IMR-90 (cell line): Measurements from ENCODE around the gene PRSS1. TPM values are rescaled to one million over a fixed set of nuclear protein-coding genes. Genes with fewer than 3 reads are reported as not detected.

ENCODE experiments used
- ATAC-seq: fragments of 200-7000 bp; cut with Tn5 transposase; 2 replicates; pipeline ENCODE4 v1.9.1; 2020; ENCODE audit warnings: low read depth, mild to moderate bottlenecking, moderate library complexity
- BruUV-seq: library from RNA; stranded (reverse); fragments of 400-500 nt; replicated peaks from 2 replicates; lab custom pipeline; 2021; lab: Mats Ljungman, UMichigan
- CTCF ChIA-PET: fragments of 300-600 bp; formaldehyde crosslinking; extraction: SDS; loops from one replicate; lab custom pipeline; 2021; ENCODE audit warnings: antibody characterized with exemption; lab: Yijun Ruan, JAX
- POLR2A ChIA-PET: fragments of 300-600 bp; sonication (Branson Sonifier 250); formaldehyde crosslinking; loops from one replicate; lab custom pipeline; 2022; ENCODE audit warnings: antibody characterized with exemption; ENCODE audit not compliant: unreplicated experiment; lab: Charles Lee
- DNase-seq: peaks from one replicate; pipeline ENCODE4 v3.0.0; 2013
- H2AFZ ChIP-seq: replicated peaks from 2 replicates; pipeline ENCODE3; 2013; ENCODE audit warnings: low read length, mild to moderate bottlenecking; ENCODE audit not compliant: poor library complexity
- H2AK5ac ChIP-seq: 2 replicates; pipeline ENCODE4 v1.6.1; 2013; ENCODE audit warnings: low read depth, low read length, inconsistent platforms
- H2AK9ac ChIP-seq: replicated peaks from 2 replicates; pipeline ENCODE3; 2013; ENCODE audit warnings: mild to moderate bottlenecking, low read depth, low read length, moderate library complexity; ENCODE audit not compliant: poor library complexity
- H2BK120ac ChIP-seq: 2 replicates; pipeline ENCODE4 v1.6.1; 2013; ENCODE audit warnings: low read depth, low read length, inconsistent platforms
- H2BK15ac ChIP-seq: 3 replicates; pipeline ENCODE4 v1.6.1; 2013; ENCODE audit warnings: low read depth, low read length, inconsistent platforms
- H2BK20ac ChIP-seq: 2 replicates; pipeline ENCODE4 v1.6.1; 2013; ENCODE audit warnings: low read depth, mild to moderate bottlenecking, inconsistent platforms, low read length, moderate library complexity
- H2BK5ac ChIP-seq: 2 replicates; pipeline ENCODE4 v1.6.1; 2013; ENCODE audit warnings: mild to moderate bottlenecking, low read depth, low read length, inconsistent platforms; ENCODE audit not compliant: poor library complexity, severe bottlenecking
- H3K14ac ChIP-seq: replicated peaks from 2 replicates; pipeline ENCODE4 v1.6.1; 2013; ENCODE audit warnings: low read depth, low read length, inconsistent platforms
- H3K18ac ChIP-seq: 2 replicates; pipeline ENCODE4 v1.6.1; 2013; ENCODE audit warnings: low read depth, low read length, control low read depth
- H3K23ac ChIP-seq: 2 replicates; pipeline ENCODE4 v1.6.1; 2013; ENCODE audit warnings: low read depth, low read length, inconsistent platforms
- H3K27ac ChIP-seq: 2 replicates; pipeline ENCODE4 v1.5.1; 2013; ENCODE audit warnings: mild to moderate bottlenecking, control low read depth, low read length; ENCODE audit not compliant: insufficient read depth
- H3K27me3 ChIP-seq: 2 replicates; pipeline ENCODE4 v1.6.1; 2013; ENCODE audit warnings: low read length; ENCODE audit not compliant: control insufficient read depth, insufficient read depth
- H3K36me3 ChIP-seq: 2 replicates; pipeline ENCODE4 v1.6.1; 2013; ENCODE audit warnings: low read length, mixed read lengths; ENCODE audit not compliant: control insufficient read depth, insufficient read depth
- H3K4ac ChIP-seq: 2 replicates; pipeline ENCODE4 v1.6.1; 2013; ENCODE audit warnings: low read depth, low read length, inconsistent platforms
- H3K4me1 ChIP-seq: 2 replicates; pipeline ENCODE4 v1.6.1; 2013; ENCODE audit warnings: low read length, mixed read lengths; ENCODE audit not compliant: control insufficient read depth, insufficient read depth
- H3K4me2 ChIP-seq: 2 replicates; pipeline ENCODE4 v1.6.1; 2013; ENCODE audit warnings: low read depth, mild to moderate bottlenecking, control low read depth, low read length, moderate library complexity
- H3K4me3 ChIP-seq: 2 replicates; pipeline ENCODE4 v1.5.1; 2013; ENCODE audit warnings: low read depth, mild to moderate bottlenecking, control low read depth, low read length, moderate library complexity; ENCODE audit not compliant: insufficient read depth
- H3K56ac ChIP-seq: 2 replicates; pipeline ENCODE4 v1.6.1; 2013; ENCODE audit warnings: low read length, inconsistent platforms; ENCODE audit not compliant: insufficient read depth; ENCODE audit errors: extremely low read depth
- H3K79me1 ChIP-seq, 2 experiments: 2 replicates each; pipeline ENCODE4 v1.6.1; 2013; ENCODE audit warnings: low read length in 2 of 2, inconsistent platforms in 1 of 2, low read depth in 1 of 2
- H3K9ac ChIP-seq: 2 replicates; pipeline ENCODE4 v1.6.1; 2013; ENCODE audit warnings: low read depth, low read length, control low read depth
- H3K9me1 ChIP-seq: 2 replicates; pipeline ENCODE4 v1.6.1; 2013; ENCODE audit warnings: low read length, inconsistent platforms; ENCODE audit not compliant: insufficient read depth
- H3K9me3 ChIP-seq: 2 replicates; pipeline ENCODE4 v1.6.1; 2013; ENCODE audit warnings: low read length; ENCODE audit not compliant: control insufficient read depth, insufficient read depth
- H4K20me1 ChIP-seq: 2 replicates; pipeline ENCODE4 v1.6.1; 2013; ENCODE audit warnings: low read length, inconsistent platforms; ENCODE audit not compliant: insufficient read depth
- H4K5ac ChIP-seq: 2 replicates; pipeline ENCODE4 v1.6.1; 2013; ENCODE audit warnings: mild to moderate bottlenecking, low read depth, low read length, control low read depth
- H4K8ac ChIP-seq, 2 experiments: 2 replicates each; pipeline ENCODE4 v1.6.1; 2013; ENCODE audit warnings: low read depth in 2 of 2, low read length in 2 of 2, control low read depth in 1 of 2, inconsistent platforms in 1 of 2
- H4K91ac ChIP-seq: 2 replicates; pipeline ENCODE4 v1.6.1; 2013; ENCODE audit warnings: low read depth, low read length, inconsistent platforms; ENCODE audit not compliant: insufficient read depth
- BHLHE40 ChIP-seq: fragments of 150-350 bp; IDR thresholded peaks from 2 replicates; pipeline ENCODE4 v1.6.1; 2016; ENCODE audit warnings: mild to moderate bottlenecking, low read depth, low read length
- CEBPB ChIP-seq: IDR thresholded peaks from 2 replicates; pipeline ENCODE4 v1.6.1; 2012; ENCODE audit warnings: low read depth, low read length, improper control_type of control experiment
- CTCF ChIP-seq: conservative IDR thresholded peaks from 2 replicates; pipeline ENCODE4 v1.5.1; 2012; ENCODE audit warnings: mild to moderate bottlenecking, low read depth, low read length, improper control_type of control experiment
- ELK1 ChIP-seq: fragments of 150-350 bp; IDR thresholded peaks from 2 replicates; pipeline ENCODE4 v1.6.1; 2016; ENCODE audit warnings: low read depth, mild to moderate bottlenecking, low read length, moderate library complexity, borderline replicate concordance
- FOS ChIP-seq: fragments of 150-350 bp; IDR thresholded peaks from 2 replicates; pipeline ENCODE4 v1.6.1; 2016; ENCODE audit warnings: low read depth, low read length
- MAFK ChIP-seq: IDR thresholded peaks from 2 replicates; pipeline ENCODE4 v1.6.1; 2012; ENCODE audit warnings: low read depth, low read length, improper control_type of control experiment
- MAZ ChIP-seq: IDR thresholded peaks from 2 replicates; pipeline ENCODE4 v1.6.1; 2012; ENCODE audit warnings: low read depth, mild to moderate bottlenecking, low read length, improper control_type of control experiment, moderate library complexity, borderline replicate concordance
- MXI1 ChIP-seq: IDR thresholded peaks from 2 replicates; pipeline ENCODE4 v1.6.1; 2012; ENCODE audit warnings: low read depth, mild to moderate bottlenecking, low read length, moderate library complexity, borderline replicate concordance
- NFE2L2 ChIP-seq: fragments of 150-350 bp; IDR thresholded peaks from 2 replicates; pipeline ENCODE4 v1.6.1; 2016; ENCODE audit warnings: low read depth, mild to moderate bottlenecking, low read length
- POLR2A ChIP-seq: IDR thresholded peaks from 2 replicates; pipeline ENCODE4 v1.6.1; 2012; ENCODE audit warnings: mild to moderate bottlenecking, low read depth, low read length
- RAD21 ChIP-seq: IDR thresholded peaks from 2 replicates; pipeline ENCODE4 v1.6.1; 2012; ENCODE audit warnings: low read length, improper control_type of control experiment
- RCOR1 ChIP-seq: IDR thresholded peaks from 2 replicates; pipeline ENCODE4 v1.6.1; 2012; ENCODE audit warnings: mild to moderate bottlenecking, low read length, improper control_type of control experiment; ENCODE audit not compliant: insufficient replicate concordance
- RFX5 ChIP-seq: IDR thresholded peaks from 2 replicates; pipeline ENCODE4 v1.8.0; 2012; ENCODE audit warnings: low read depth, mild to moderate bottlenecking, low read length, moderate library complexity
- SMC3 ChIP-seq: fragments of 150-350 bp; IDR thresholded peaks from 2 replicates; pipeline ENCODE4 v1.6.1; 2016; ENCODE audit warnings: low read depth, mild to moderate bottlenecking, antibody characterized with exemption, low read length, moderate library complexity
- WGBS, 2 experiments: methylation state at CpG; one replicate each; pipeline versions ENCODE4 v1.1.5 to v1.1.7; 2013; ENCODE audit warnings: missing lambda C conversion rate in 2 of 2; ENCODE audit not compliant: insufficient read length in 1 of 2; ENCODE audit errors: extremely low coverage in 2 of 2; 5-methylcytosine and 5-hydroxymethylcytosine counted together
- dilution Hi-C: fragments of 300-500 bp; cut with HindIII; formaldehyde crosslinking; loops from one replicate; pipeline ENCODE4 v1.14.3; 2018; ENCODE audit warnings: low sequenced_read_pairs; ENCODE audit not compliant: unreplicated experiment
- in situ Hi-C: fragments of 300-500 bp; cut with MboI; formaldehyde crosslinking; loops from 3 replicates; pipeline ENCODE4 v1.14.3; 2019; ENCODE audit warnings: low sequenced_read_pairs, inconsistent platforms, mixed read lengths
- intact Hi-C: fragments of 100-400 bp; cut with micrococcal nuclease; formaldehyde crosslinking; loops from 2 replicates; pipeline ENCODE4 v1.10.0; 2022
- polyA plus RNA-seq, 3 experiments: library from polyadenylated mRNA; depleted of rRNA; stranded (reverse); fragments of >200 nt; gene quantifications; 2 replicates each; pipeline ENCODE4 v1.2.3, GENCODE V29; 2012; ENCODE audit warnings: low replicate concordance in 1 of 3
- total RNA-seq: library from RNA; depleted of rRNA; stranded (reverse); fragments of >200 nt; gene quantifications from 2 replicates; pipeline ENCODE4 v1.2.3, GENCODE V29; 2012
- TF ChIP-seq, protein P1 (sequence below): fragments of 150-350 bp; IDR thresholded peaks from 2 replicates; pipeline ENCODE4 v1.6.1; 2017; ENCODE audit warnings: mild to moderate bottlenecking, antibody characterized with exemption, low read length, low read depth

The PRSS1 gene
- total and polyA plus RNA-seq, 2 of the 4 experiments (the other 2 are of a cell fraction), result not detected

- dilution Hi-C loops, result loop anchor here (25.0 kb wide), 1 partner anchor 275 kb away; no protein-coding TSS in a partner anchor
- Histone ChIP-seq H3K9me3 (no peaks in the 10 kb centered on the region), H2BK120ac (no peak overlapping the region), H4K91ac (no peak overlapping the region), H3K36me3 (no peaks in the 10 kb centered on the region), H4K8ac (no peak overlapping the region), H3K4ac (no peak overlapping the region), H3K14ac (no peak overlapping the region), H3K27ac (no peak overlapping the region), H3K9me1 (no peaks in the 10 kb centered on the region), H2BK15ac (no peak overlapping the region), H4K20me1 (no peaks in the 10 kb centered on the region), H2BK5ac (no peak overlapping the region), H3K4me2 (no peak overlapping the region), H2AFZ (no peak overlapping the region), H3K23ac (no peak overlapping the region), H2BK20ac (no peak overlapping the region), H3K56ac (no peak overlapping the region), H3K79me1 (no peaks in the 10 kb centered on the region), H3K9ac (no peak overlapping the region), H2AK9ac (no peak overlapping the region), H3K27me3 (peaks cover 10% of the 10 kb centered on the region), H2AK5ac (no peak overlapping the region), H3K4me3 (no peak overlapping the region), H3K18ac (no peak overlapping the region), H4K5ac (no peak overlapping the region), H3K4me1 (no peaks in the 10 kb centered on the region)
- no TSS peak for BruUV-seq
- ChIA-PET CTCF (interaction anchor here (0.9 to 1.1 kb wide), 2 partner anchors 184 to 252 kb away, joined by 3 read pairs; no protein-coding TSS in a partner anchor), POLR2A (no interaction called here)
- in situ Hi-C loops, result loop anchor here (10.0 kb wide), 1 partner anchor 182 kb away; no protein-coding TSS in a partner anchor
- WGBS, 2 experiments, result 72% methylated on average over 3 of the region's 11 CpGs; no CpG with 5 or more reads in 1 of the 2 experiments
- intact Hi-C loops, result no loop called here
- DNase-seq (no peak), ATAC-seq (no peak)
- TF ChIP-seq RAD21, result no peak
- TF ChIP-seq CEBPB, result no peak
- TF ChIP-seq, protein P1, sequence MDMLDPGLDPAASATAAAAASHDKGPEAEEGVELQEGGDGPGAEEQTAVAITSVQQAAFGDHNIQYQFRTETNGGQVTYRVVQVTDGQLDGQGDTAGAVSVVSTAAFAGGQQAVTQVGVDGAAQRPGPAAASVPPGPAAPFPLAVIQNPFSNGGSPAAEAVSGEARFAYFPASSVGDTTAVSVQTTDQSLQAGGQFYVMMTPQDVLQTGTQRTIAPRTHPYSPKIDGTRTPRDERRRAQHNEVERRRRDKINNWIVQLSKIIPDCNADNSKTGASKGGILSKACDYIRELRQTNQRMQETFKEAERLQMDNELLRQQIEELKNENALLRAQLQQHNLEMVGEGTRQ, result no peak
- TF ChIP-seq SMC3, result no peak
- TF ChIP-seq MAFK, result no peak
- TF ChIP-seq BHLHE40, result no peak
- no peak for TF ChIP-seq MXI1
- no peak for TF ChIP-seq MAZ
- no peak for TF ChIP-seq NFE2L2
- TF ChIP-seq CTCF, result no peak
- TF ChIP-seq ELK1, result no peak
- no peak for TF ChIP-seq POLR2A
- no peak for TF ChIP-seq FOS
- no peak for TF ChIP-seq RCOR1
- TF ChIP-seq RFX5, result no peak
Observed at GRCh38 chr7:142787034-142787768, 37.9 kb downstream of the PRSS1 start.
